GM19467 (cell line): ENCODE data around the gene ATP6V0D1.
"Not testable (repeated sequence)": the region's sequence is repeated elsewhere in the genome, so short reads cannot be mapped to it uniquely, and the experiment has no call there.

Experiments
- ATAC-seq: cut with Tn5 transposase; IDR thresholded peaks from one replicate; pipeline ENCODE4 v1.9.1; 2021; ENCODE audit warnings: mild to moderate bottlenecking, moderate library complexity; ENCODE audit not compliant: unreplicated experiment

The ATP6V0D1 gene

DNA sequence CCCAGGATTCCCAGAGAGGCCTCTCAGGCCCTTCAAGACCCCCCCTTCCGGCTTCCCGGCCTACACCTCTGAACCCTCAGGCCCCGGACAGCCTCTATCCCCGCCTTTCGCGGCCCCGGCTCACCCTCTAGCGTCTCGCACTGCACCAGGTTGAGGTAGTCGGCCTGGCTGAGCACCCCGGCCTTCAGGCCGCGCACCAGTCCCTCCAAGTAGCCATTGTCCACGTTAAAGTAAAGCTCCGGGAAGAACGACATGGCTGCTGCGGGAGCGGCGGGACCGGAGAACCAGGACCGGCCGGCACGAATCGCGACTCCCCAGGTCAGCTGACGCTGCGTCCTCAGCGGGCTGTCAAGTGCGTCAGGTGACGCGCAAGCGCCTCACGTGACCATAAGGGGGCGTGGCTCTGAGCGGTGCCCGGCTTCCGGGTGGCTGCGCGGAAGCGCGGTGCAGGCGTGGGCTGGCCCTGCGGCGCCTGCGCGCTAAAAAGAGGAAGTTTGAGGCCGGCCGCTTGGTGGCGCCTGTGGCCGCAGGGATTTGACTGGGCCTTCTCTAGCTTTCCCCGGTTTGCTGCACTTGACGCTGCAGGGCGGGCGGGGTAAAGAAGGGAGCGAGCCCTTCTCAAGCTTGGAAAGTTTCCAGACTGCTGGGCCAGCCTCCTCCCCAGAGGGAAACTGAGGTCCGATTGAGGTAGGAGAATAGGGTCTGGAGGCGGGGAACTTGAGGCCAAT is at the start of gene ATP6V0D1:
ATP6V0D1 (minus strand) TSS at position 325 of the 728 bp plus-strand sequence; CDS start at position 254, 71 bp downstream.
- peak; percentile 84 for ATAC-seq

DNA sequence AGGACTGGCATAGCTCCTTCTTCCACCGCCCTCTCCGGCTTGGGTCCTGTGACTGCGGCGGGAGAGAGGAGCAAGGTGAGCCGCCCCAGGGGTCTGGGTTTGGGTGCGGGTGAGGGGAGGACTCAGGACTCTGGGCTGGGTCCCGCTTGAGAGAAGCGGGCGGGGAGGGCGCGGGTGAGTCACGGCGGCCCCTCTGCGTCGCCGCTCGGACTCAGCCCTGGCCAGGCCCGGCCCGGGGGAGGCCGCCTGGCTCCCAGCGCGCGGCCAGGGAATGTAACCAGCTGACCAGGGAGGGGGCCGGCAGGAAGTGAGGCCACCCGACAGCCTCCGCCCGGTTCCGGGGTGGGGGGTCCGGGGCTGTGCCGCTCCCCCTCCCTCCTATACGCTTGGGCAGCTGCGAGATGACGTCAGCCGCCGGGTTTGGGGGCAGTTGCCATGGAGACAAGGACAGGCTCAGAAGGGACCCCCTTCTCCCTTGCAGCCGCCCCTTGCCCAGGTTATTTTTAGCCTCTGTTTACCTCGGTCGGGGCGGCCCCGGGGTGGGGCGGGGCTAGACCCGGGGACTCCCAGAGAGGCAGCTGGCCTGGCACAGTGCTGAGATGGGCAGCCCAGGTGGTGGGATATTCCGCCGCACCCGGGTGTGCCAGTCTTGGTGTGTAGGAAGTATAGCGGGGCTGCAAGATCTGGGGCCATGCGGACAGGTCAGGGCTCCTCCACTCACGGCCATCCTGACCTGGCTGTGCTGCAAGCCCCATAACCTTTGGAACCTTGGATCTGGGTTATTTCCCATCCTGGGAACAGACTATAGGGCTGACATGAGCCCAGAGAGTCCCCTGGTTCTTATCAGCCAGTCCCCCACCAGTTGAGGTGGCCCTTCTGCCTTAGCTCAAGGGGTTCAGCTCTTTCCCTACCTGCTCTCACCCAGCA is 49.3 kb upstream of the ATP6V0D1 start:
- no peak for ATAC-seq

DNA sequence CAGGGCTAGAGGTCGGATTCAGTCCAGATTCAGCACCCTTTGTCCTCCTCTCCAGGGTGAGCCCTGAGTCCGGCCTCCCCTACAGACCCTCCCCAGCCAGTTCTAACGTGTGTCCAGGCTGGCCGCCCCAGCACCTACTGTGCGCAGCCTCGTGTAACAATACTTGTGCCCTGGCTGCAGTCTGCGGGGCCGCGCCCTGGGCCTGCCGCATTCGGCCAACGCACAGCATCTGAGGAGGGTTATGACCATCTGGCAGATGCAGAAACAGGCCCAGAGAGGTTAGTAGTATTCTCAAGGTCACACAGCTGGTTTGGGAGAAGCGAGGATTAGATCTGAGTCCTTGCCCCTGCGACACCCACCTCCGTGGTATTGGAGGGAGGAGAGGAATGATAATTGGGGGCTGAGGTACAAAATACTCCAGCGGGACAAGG is 48.6 kb upstream of the ATP6V0D1 start:
- ATAC-seq = no peak

DNA sequence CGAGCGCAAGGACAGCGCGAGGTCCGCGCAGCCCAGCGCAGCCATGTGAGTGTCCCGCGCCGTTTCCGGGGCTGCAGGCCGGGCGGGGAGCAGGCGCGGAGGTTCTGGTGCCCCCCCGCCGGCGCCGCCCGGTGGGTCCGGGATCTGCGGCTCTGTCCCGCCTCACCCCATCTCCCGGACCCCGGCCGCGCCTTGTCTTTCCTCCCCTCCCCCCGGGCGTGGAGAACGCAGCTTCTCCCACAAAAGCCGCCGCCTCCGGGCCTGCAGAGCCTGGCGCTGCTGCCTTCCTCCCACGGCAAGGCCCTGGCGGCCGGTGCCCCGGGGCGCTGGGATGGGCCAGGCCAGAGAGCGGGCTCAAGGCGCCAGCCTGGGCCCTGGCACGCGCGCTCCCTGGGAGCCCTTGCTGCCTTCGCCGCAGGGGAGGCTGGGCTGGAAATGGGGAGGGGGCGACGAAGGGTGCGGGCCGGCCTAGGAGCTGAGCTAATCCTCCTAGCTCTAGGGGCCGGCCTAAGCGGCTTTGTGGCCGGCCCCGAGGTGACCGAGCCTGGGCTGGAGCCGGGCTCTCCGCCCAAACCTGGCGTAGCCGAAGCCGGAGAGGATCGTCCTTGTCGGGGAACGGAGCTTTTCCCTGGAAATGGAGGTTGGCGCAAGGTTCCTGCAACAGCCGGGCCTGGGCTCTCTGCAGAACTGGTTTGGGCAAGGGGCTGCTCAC is 48.1 kb upstream of the ATP6V0D1 start:
- ATAC-seq = no peak

DNA sequence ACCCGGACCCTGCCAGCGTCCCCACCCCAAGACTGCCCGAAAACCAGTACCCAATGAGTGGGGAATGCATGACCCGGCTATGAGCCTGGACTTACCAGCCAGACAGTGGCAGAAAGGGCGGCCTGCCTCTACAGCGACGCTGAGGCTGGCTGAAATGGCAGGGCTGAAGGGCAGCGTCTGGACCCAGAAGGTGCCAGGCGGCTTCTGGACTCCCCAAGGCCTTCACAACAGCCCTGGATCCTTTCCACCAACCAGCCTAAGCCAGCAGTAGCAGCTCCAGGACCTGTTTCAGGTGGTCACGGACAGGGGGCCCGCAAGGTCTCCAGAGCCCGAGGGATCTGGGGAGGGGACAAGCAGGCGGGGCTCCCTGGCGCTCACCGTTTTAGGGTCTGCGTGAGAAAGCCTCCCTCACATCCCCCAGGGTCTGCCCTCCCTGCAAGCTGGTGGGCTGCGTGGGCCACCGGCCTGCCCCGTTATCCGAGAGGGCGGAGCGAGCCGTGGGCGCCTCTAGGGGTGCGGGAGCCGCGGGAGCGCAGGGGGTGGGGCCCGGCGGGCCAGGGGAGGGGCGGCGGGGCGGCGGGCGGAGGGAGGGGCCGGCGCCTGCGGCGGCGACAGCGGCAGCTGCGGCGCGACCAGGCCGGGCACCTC is 47.4 kb upstream of the ATP6V0D1 start, which contains the start of gene RIPOR1:
RIPOR1 (plus strand) TSS at position 608 of the 648 bp plus-strand sequence. CDS start 9,618 bp downstream, outside the sequence.
- no peak for ATAC-seq

DNA sequence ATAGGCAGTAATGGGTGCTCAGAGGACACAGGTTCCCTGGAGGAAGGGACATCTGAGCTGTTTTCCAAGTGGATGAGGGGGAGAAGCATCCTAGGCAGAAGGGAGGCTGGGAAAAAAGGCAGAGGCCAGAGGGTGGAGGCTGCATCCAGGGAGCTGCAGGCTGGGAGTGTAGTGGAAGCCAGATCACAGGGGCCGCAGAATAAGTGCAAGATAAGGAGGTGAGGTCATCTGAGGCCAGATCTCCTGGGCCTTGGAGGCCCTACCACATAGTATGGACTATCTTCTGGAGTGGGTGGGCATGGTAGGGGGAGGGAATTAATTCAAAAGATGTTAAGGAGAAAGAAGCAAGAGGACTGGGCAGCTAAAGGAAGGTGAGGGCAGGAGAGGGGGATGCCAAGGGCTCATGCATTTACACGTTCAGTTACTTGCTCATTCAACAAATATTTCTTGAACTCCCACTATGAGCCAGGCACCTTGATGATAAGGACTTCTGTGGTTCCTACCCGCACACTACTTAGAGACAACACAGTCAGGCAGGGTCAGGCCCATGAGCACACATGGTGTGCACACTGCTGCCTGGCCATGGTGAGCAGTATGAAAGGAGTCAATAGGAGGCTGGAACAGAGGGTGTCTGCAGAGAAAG is 45.3 kb upstream of the ATP6V0D1 start:
- ATAC-seq = no peak

DNA sequence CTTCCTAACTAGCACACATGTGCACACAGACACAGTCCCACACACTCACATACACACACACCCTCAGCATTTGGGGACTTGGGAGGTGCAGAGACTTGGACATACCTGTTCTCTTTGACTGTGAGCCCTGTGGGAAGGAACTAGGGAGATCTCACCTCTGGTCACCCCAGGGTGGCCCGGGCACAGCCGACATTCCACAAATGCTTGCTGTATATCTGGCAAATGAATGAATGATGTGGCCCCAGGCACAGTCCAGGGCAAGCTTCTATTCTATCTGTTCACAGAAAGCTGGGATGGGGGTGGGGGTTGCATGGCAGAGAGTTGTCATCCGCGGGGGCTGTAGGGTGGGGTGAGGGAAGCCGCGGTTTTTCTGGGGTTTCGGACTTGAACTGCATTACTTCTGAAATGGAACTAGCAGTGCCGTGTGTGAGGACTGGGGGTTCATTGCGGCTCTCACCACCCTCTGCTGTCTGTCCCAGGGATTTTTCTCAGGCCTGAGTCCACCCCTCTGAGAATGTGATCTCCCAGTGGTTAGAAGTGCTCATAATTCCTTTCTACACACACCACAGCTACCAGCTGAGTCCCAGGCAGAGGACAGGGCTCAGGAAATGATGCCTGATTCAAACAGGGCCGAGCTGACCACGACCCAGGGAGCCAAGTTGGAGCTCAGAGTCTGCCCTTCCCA is 44.4 kb upstream of the ATP6V0D1 start:
- ATAC-seq = no peak

DNA sequence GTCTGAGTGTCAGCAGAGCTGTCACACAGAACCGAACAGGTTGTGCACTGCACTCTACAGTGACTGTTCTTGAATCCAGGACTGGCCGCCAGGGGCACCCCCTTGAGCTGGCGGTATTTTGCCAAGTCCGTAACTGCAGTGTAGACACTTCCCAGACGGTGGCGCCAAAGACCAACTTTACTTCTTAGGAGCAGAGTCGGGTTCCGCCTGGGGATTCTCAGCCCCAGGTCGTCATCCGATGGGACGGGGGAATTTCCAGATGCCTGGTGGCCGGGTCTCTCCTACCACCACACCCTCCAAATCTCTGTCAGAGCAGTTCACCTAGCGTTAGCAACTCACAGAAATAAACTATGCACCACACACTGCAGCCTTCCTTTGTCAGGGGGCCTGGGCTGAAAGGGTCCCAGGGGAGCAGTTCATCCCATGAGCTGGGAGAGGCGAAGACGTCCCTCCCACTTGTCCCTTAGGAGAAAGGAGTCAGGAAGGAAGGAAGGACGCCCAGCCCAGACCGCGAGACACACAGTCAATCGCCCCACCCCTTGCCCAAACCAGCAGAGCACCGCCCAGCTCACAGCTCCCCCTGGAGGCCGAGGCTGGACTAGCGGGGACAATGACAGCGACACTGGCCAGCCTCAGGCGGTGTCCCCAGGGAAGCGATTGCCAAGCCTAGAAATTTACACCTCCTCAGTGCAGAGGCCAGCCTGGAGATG is 40.3 kb upstream of the ATP6V0D1 start:
- ATAC-seq = peak; percentile 77

DNA sequence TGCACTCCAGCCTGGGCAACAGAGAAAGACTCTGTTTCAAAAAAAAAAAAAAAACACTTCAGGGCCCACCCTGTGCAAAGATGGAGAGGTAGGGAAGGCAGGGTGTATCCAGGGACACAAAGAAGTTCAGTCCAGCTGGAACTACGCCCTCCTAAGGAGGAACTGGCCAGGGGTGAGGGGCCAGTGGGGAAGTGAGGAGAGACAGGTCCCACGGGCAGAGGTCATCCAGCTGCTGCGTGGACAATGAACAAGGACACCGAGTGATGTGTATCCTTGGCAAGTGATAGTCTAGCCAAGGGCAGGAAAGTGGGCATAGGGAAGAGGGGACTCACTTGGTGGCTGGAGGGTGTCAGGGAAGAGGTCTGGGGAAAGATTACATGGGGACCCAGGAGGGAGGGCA is 38.3 kb upstream of the ATP6V0D1 start:
- ATAC-seq = no peak

DNA sequence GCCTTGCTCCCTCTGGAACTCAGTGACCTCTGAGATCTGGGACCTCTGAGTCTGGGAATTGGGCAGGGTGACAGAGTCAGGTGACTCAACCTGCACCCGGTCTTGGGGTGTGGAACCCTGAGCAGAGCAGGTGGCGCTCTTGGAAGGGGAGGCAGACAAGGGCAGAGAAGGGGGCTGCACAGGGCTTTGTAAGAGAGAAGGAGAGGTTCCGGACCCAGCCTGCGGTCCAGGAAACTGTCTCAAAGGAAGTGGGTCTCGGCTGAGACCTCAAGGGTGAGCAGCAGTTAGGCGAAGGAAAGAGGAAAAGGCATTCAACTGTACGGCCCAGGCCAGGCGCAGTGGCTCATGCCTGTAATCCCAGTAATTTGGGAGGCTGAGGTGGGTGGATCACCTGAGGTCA is 37.7 kb upstream of the ATP6V0D1 start:
- no peak for ATAC-seq

DNA sequence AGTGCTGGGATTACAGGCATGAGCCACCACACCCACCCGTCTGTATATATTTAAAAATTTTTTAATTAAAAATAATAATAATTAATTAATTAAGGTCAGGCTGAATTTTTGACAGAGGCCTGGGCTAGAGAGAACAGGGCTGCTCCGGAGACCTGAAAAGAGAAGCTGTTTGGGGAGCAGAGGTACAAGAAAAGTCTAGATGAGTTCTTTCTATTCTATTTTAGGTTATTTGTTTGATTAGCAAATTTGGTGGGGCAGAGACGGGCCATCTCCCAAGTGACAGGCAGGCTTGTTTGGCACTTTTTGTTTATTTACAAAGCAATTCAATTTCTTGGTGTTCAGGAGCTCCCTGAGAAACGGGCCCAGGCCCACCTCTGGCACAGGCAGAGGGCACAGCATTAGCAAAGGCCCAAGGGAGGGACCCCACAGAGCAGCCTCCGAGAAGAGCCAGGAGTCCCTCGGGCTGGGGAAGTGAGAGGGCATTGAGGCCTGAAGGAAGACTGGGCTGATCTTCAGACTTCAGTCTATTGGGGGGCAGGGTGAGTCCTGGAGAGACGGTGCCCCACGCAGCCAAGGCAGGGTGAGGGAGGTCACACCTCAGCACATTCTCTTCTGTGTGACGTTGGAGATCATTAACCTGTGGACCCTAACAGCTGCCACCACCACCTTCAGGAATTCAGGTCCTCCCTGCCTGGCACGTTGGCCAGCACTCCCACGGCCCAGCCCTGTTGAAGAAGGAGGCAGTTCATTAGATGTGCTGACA is 36.9 kb upstream of the ATP6V0D1 start:
- peak; percentile 36 for ATAC-seq

DNA sequence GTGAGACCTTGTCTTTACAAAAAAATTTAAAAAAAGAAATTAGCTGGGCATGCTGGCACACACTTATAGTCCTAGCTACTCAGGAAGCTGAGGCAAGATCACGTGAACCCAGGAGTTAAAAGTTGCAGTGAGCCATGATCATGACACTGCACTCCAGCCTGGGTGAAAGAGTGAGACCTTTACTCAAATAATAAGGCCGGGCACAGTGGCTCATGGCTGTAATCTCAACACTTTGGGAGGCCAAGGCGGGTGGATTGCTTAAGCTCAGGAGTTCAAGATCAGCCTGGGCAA is 36.1 kb upstream of the ATP6V0D1 start:
- no peak for ATAC-seq

DNA sequence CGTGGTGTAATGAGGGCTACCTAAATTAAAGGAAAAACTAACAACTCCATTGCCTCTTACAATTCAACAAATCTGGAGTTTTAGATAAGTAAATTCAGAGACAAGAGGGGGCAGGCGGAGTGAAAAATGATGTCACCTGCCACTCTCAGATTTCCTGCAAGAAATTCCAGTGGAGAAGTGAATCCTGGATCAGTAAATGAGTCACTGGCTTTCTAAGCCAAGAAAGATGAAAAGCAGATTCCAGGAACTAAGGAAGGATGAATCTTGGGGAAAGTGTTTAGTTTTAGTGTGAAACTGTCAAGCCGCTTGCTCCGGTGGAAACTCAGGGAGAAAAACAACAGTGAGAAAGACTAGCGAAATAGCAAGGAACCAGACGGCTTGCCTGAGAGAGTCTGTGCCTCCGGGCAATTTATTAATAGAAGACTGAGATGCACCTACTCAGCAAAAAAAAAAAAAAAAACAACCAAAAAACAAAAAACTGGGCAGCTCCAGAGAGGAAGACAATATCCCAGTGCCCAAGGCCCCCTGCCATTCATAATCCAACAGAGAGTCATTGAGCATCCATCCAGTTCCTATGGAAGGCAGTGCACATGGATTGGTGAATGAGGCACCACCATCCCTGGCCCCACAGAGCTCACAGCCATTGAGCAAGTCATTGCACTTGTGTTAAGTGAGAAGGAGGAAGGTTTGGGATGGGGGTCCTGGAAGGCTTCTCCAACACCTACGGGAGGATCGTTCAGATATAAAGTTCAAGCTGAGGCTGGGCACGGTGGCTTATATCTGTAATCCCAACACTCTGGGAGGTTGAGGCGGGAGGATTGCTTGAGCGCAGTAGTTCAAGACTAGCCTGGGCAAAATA is 35.6 kb upstream of the ATP6V0D1 start:
- no peak for ATAC-seq

DNA sequence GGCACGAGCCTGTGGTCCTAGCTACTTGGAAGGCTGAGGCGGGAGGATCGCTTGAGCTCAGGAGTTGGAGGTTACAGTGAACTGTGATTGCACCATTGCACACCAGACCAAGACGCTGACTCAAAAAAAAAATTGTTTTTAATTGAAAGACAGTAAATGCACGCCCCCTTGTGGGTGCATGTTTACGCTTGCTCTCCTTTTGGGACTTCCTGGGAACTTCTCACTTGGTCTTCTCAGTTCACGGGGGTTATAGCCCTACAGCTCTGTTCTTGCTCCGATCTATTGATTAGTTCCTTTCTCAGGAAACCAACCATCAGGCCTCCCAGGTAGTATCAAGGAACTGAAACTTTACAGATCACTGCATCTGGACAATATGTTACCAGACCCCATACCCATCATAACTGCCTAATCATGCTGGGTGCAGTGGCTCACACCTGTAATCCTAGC is 33.4 kb upstream of the ATP6V0D1 start:
- ATAC-seq = peak; percentile 62

DNA sequence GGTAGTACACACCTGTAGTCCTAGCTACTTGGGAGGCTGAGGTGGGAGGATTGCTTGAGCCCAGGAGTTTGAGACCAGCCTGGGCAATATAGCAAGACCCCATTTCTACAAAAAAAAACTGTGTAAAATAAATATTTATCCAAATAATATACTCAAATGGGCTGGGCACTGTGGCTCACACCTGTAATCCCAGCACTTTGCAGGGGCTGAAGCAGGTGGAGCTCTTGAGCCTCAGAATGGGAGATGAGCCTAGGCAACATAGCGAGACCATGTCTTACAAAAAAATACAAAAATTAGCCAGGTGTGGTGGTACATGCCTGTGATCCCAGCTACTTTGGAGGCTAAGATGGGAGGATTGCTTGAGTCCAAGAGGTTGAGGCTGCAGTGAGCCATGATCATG is 32.9 kb upstream of the ATP6V0D1 start:
- ATAC-seq = not testable (repeated sequence)

DNA sequence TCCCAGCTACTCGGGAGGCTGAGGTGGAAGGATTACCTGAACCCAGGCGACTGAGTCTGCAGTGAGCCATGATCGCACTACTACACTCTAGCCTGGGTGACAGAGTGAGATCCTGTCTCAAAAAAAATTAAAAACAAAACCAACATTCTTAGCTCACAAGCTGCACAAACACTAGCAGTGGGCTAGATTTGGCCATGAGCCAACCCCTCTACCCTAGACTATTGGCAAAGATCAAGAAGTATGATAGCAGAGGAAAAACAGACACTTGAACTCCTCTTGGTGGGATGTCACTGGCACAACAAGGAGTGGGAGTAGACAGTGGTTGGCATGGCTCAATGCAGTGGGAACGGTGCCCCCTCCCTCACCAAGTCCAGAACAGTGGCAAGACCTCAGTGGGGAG is 28.1 kb upstream of the ATP6V0D1 start:
- ATAC-seq = no peak

DNA sequence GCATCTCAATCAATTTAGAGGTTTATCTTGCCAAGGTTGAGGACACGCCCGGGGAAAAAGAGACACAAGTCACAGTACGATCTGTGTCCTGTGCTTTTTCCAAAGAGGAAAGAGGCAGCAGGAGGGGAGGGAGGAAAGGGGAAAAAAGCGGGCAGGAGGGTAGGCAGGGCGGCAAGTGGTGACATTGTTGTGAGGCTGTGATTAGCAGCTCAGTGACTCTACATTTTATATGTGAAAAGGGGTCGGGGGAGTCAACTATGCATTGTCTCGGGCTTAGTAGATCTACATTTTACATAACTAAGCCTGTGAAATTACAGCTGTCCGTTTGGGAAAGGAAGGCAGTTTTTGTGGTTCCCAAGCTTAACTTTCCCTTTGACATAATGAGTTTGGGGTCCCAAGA is 25.5 kb upstream of the ATP6V0D1 start:
- no peak for ATAC-seq
